Measurements from ENCODE around the gene ZNF549. TPM values are rescaled to one million over a fixed set of nuclear protein-coding genes. Genes with fewer than 3 reads are reported as not detected.
"Not testable (repeated sequence)": the region's sequence is repeated elsewhere in the genome, so short reads cannot be mapped to it uniquely, and the experiment has no call there.

Gene ZNF549
- 10.2 and 11.6 TPM in 2 replicates for total RNA-seq (2021)
- long read RNA-seq, full-length matches to known transcripts, result 48 of 67 reads
- long read RNA-seq, partial matches to known transcripts, result 0 of 67 reads
- long read RNA-seq, other reads (novel, unspliced or antisense), result 19 of 67 reads

DNA sequence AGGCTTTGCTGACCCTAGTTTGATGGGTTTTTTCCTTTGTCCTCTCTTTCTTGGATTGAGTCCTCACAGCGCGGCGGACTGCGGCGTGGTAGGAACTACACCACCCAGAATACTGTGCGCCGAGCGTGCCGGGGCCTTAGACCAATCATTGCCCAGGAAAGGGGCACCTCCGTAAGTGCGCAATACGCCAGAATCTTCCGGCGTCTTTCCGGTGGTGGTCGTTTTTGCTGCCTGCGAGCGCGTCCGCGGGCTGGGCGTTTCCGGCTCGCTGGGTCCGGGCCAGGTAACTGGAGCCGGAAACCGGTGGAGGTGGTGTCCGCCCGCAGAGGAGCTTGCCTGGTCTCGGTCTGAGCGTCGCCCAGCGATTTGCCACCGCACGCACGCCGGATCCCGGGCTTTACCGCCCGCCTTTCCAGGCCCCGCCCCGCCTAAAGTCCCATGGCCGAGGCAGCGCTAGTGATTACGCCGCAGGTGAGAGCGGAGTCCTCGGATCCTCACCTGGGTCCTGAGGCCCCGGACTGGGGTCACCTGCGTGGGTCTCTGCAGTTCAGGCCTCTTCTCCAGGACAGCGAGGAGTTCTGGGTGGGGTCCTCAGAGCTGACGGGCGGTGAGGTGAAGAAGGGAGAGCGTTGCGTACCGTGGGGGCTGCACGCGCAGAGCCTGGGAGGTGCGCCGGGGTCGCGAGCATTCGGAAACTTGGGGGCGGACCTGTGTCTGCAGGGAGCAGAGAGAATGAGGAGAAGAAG, at the start of gene ZNF549:
TSS of gene ZNF549 (plus strand) at position 221 of the 746 bp plus-strand sequence. CDS start at position 439, 218 bp downstream.
- no peak within 1 kb of the TSS for H2BK120ac ChIP-seq (ENCODE audit: low read depth, low read length, poor library complexity, severe bottlenecking)
- no peaks in the 10 kb centered on the region; the same call in 1 of the 2 replicates for H3K4me1 ChIP-seq (ENCODE audit: insufficient read depth, low read length)
- no peak within 1 kb of the TSS for H3K56ac ChIP-seq (ENCODE audit: insufficient read length, low read depth, low read length)
- no peak within 1 kb of the TSS for H2BK20ac ChIP-seq (ENCODE audit: low read depth, low read length, poor library complexity, severe bottlenecking)
- H3K4me2 ChIP-seq (ENCODE audit: insufficient read depth, insufficient read length, low read length), result peak within 1 kb of the TSS; percentile 88
- peak; percentile 96 for DNase-seq
- Mint-ChIP-seq H3K27ac (peak within 1 kb of the TSS; percentile 86 to 99 (median 98)), H3K9me3 (peaks cover 0 to 57% of the 10 kb centered on the region in 2 experiments; a peak in 4 of 5 replicates), H3K27me3 (ENCODE audit: low read depth) (peaks cover 11% of the 10 kb centered on the region), H3K36me3 (ENCODE audit: insufficient read depth in 1 of 3, low read depth in 3 of 3) (peaks cover 21 to 24% (median 21%) of the 10 kb centered on the region in 3 experiments), H3K4me1 (peaks cover 10 to 13% of the 10 kb centered on the region in 2 experiments), H3K4me3 (peak within 1 kb of the TSS; percentile 85 to 95)
- H2BK12ac ChIP-seq (ENCODE audit: insufficient read length, low read depth, low read length), result no peak within 1 kb of the TSS
- no peak within 1 kb of the TSS for H3K18ac ChIP-seq (ENCODE audit: insufficient read length, low read depth, low read length)
- H3K23ac ChIP-seq (ENCODE audit: insufficient read length, low read depth, low read length), result no peak within 1 kb of the TSS
- H3K79me1 ChIP-seq (ENCODE audit: insufficient read depth, low read depth, low read length, poor library complexity, severe bottlenecking), result peaks cover 6% of the 10 kb centered on the region
- H3K4ac ChIP-seq (ENCODE audit: low read depth, low read length), result no peak within 1 kb of the TSS
- no peak within 1 kb of the TSS for H2BK5ac ChIP-seq (ENCODE audit: insufficient read length, low read length)
- no peaks in the 10 kb centered on the region for H3K9me3 ChIP-seq (ENCODE audit: control insufficient read depth, low read depth, low read length)
- peaks cover 6% of the 10 kb centered on the region; the same call in 1 of the 2 replicates for H3K79me2 ChIP-seq (ENCODE audit: insufficient read depth, low read length)
- no peak within 1 kb of the TSS for H2BK15ac ChIP-seq (ENCODE audit: low read depth, low read length)
- H4K91ac ChIP-seq (ENCODE audit: insufficient read length, low read depth, low read length), result no peak within 1 kb of the TSS
- H4K5ac ChIP-seq (ENCODE audit: insufficient read length, low read depth, low read length), result no peak within 1 kb of the TSS
- H4K20me1 ChIP-seq (ENCODE audit: control insufficient read depth, insufficient read depth, insufficient read length), result no peaks in the 10 kb centered on the region
- peaks cover 6% of the 10 kb centered on the region for H3K23me2 ChIP-seq (ENCODE audit: insufficient read length, low read depth, low read length, poor library complexity, severe bottlenecking)
- no CpG with 5 or more reads among the region's 64 CpGs for WGBS (ENCODE audit: extremely low coverage, insufficient read length, low lambda C conversion rate)
- no peak within 1 kb of the TSS for H2AK5ac ChIP-seq (ENCODE audit: insufficient read length, low read length)
- H2AFZ ChIP-seq (ENCODE audit: low read length), result no peak within 1 kb of the TSS
- peak within 1 kb of the TSS; percentile 84 for H3K9ac ChIP-seq (ENCODE audit: extremely low read depth, insufficient read length, low read length)
- TF ChIP-seq, protein P1, sequence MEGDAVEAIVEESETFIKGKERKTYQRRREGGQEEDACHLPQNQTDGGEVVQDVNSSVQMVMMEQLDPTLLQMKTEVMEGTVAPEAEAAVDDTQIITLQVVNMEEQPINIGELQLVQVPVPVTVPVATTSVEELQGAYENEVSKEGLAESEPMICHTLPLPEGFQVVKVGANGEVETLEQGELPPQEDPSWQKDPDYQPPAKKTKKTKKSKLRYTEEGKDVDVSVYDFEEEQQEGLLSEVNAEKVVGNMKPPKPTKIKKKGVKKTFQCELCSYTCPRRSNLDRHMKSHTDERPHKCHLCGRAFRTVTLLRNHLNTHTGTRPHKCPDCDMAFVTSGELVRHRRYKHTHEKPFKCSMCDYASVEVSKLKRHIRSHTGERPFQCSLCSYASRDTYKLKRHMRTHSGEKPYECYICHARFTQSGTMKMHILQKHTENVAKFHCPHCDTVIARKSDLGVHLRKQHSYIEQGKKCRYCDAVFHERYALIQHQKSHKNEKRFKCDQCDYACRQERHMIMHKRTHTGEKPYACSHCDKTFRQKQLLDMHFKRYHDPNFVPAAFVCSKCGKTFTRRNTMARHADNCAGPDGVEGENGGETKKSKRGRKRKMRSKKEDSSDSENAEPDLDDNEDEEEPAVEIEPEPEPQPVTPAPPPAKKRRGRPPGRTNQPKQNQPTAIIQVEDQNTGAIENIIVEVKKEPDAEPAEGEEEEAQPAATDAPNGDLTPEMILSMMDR (conservative IDR thresholded peaks at IDR 0.05), result no peak
- no peak within 1 kb of the TSS for H3K27ac ChIP-seq (ENCODE audit: insufficient read length, low read depth, low read length)
- H4K8ac ChIP-seq (replicated peaks; ENCODE audit: insufficient read length, low read depth, low read length), result no peak within 1 kb of the TSS
- H3T11ph ChIP-seq (ENCODE audit: low read length), result no peak within 1 kb of the TSS
- no peaks in the 10 kb centered on the region for H3K27me3 ChIP-seq (ENCODE audit: insufficient read depth, low read length)
- no peak within 1 kb of the TSS for H3K14ac ChIP-seq (ENCODE audit: insufficient read depth, low read length)

DNA sequence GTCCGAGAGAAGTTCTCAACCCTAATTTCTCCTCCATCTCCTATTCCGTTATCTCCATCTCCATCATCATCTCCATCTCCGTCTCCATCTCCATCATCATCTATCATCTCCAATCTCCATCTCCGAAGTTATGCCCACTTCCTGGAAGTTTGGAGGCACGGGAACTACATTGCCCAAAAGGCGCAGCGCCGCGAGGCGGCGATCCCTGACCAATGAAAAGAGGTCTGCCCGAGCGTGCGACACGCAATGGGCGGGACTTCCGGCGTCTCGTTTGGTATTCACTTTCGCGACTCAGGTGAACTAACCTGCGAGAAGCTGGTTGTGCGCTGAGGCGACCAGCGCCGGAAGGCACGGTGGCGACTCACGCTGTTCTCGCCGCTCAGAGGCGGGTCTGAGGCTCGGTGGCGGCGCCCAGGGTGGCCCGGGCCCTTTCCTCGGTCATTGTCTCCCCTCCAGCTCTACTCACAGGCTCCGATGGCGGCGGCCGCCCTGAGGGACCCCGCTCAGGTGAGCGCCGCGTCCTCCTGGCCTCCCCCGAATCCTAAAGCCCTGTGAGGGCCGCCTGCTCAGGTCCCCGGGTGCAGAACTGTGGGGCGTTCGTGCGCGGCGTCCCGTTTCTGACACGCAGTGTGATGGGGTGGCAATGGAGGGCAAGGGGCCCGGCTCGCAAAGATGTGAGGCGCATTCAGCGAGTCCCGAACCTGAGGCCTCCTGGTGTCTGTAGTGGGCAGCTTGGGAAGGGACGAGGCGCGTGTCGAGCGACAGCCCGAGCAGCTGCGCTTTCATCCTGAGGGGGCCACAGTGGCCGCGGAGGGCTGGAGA, 39.5 kb upstream of the ZNF549 start, which contains the start of gene ZNF419:
TSS of gene ZNF419 (plus strand) at position 274 of the 822 bp plus-strand sequence. CDS start at position 475, 201 bp downstream.
- H3K79me2 ChIP-seq (ENCODE audit: insufficient read depth, low read length); H4K20me1 ChIP-seq (ENCODE audit: control insufficient read depth, insufficient read depth, insufficient read length); H3K23ac ChIP-seq (ENCODE audit: insufficient read length, low read depth, low read length); H2BK120ac ChIP-seq (ENCODE audit: low read depth, low read length, poor library complexity, severe bottlenecking); H3K23me2 ChIP-seq (ENCODE audit: insufficient read length, low read depth, low read length, poor library complexity, severe bottlenecking); H2BK20ac ChIP-seq (ENCODE audit: low read depth, low read length, poor library complexity, severe bottlenecking); H2BK15ac ChIP-seq (ENCODE audit: low read depth, low read length); H3K4me1 ChIP-seq (ENCODE audit: insufficient read depth, low read length); H3K4ac ChIP-seq (ENCODE audit: low read depth, low read length); H2BK5ac ChIP-seq (ENCODE audit: insufficient read length, low read length); H4K91ac ChIP-seq (ENCODE audit: insufficient read length, low read depth, low read length); H3K18ac ChIP-seq (ENCODE audit: insufficient read length, low read depth, low read length); H2AK5ac ChIP-seq (ENCODE audit: insufficient read length, low read length); H3K79me1 ChIP-seq (ENCODE audit: insufficient read depth, low read depth, low read length, poor library complexity, severe bottlenecking); H2BK12ac ChIP-seq (ENCODE audit: insufficient read length, low read depth, low read length); H4K5ac ChIP-seq (ENCODE audit: insufficient read length, low read depth, low read length); H3K27me3 ChIP-seq (ENCODE audit: insufficient read depth, low read length); H3K27ac Mint-ChIP-seq; H3K9me3 ChIP-seq (ENCODE audit: control insufficient read depth, low read depth, low read length); H4K8ac ChIP-seq (replicated peaks; ENCODE audit: insufficient read length, low read depth, low read length); H3T11ph ChIP-seq (ENCODE audit: low read length); H3K56ac ChIP-seq (ENCODE audit: insufficient read length, low read depth, low read length); H3K27ac ChIP-seq (ENCODE audit: insufficient read length, low read depth, low read length): not testable (repeated sequence)
- Mint-ChIP-seq H3K4me1 (peaks cover 9 to 11% of the 10 kb centered on the region in 2 experiments), H3K27me3 (ENCODE audit: low read depth) (peaks cover 10% of the 10 kb centered on the region), H3K36me3 (ENCODE audit: insufficient read depth in 1 of 3, low read depth in 3 of 3) (peaks cover 33 to 42% (median 39%) of the 10 kb centered on the region in 3 experiments), H3K4me3 (peak within 1 kb of the TSS; percentile 76 to 83), H3K9me3 (peaks cover 10 to 34% of the 10 kb centered on the region in 2 experiments)
- H3K4me2 ChIP-seq (ENCODE audit: insufficient read depth, insufficient read length, low read length), result peak within 1 kb of the TSS; percentile 54
- WGBS (ENCODE audit: extremely low coverage, insufficient read length, low lambda C conversion rate), result no CpG with 5 or more reads among the region's 69 CpGs
- H2AFZ ChIP-seq (ENCODE audit: low read length), result peak within 1 kb of the TSS; percentile 60
- DNase-seq, result peak; percentile 95
- H3K14ac ChIP-seq (ENCODE audit: insufficient read depth, low read length), result peak within 1 kb of the TSS; percentile 70; the same call in 1 of the 2 replicates
- H3K9ac ChIP-seq (ENCODE audit: extremely low read depth, insufficient read length, low read length), result peak within 1 kb of the TSS; percentile 67

Data from H9 (cell line).